ENCODE results near the gene COQ8A. TPM values are rescaled to one million over a fixed set of nuclear protein-coding genes. Genes with fewer than 3 reads are reported as not detected.

COQ8A gene
- total RNA-seq, 1 donor from 2014 or later: 29.7 TPM

DNA sequence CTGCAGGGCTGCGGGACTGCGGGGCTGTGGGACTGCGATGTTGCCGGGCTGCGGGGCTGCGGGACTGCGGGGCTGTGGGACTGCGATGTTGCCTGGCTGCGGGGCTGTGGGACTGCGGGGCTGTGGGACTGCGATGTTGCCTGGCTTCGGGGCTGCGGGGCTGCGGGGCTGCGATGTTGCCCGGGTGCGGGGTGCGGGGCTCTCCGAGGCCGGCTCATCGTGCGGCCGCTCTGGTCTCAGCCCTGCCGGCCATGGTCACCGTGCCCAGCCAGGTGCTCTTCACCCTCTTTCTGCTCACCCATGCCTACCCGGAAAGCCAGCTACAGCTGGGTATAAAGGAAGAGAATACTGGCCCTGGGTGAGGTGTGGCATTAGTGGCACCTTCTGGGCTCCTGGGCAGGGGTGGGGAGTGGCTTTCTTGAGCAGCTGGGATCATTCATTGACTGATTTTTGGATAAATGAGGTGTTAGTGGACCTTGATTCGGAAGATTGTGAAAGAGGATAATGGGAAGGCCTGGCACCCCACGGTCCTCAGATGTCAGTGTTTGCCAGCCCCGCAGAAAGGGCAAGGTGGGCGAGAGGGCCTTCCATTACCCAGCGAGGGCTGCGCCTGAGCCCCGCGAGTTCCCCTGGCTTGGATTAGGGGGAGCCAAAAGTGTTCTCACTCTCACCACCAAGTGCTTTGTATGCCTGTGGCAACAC lies 36.3 kb downstream of the COQ8A start:
- peak; percentile 48 for DNase-seq (ENCODE audit: extremely low spot score, unreplicated experiment)
- Mint-ChIP-seq H3K4me3 (no peak overlapping the region), H3K27ac (no peak overlapping the region), H3K9me3 (peaks cover 7% of the 10 kb centered on the region), H3K4me1 (ENCODE audit: unreplicated experiment) (peaks cover 17% of the 10 kb centered on the region), H3K36me3 (peaks cover 7% of the 10 kb centered on the region), H3K27me3 (no peaks in the 10 kb centered on the region)
- TF ChIP-seq, protein P1, sequence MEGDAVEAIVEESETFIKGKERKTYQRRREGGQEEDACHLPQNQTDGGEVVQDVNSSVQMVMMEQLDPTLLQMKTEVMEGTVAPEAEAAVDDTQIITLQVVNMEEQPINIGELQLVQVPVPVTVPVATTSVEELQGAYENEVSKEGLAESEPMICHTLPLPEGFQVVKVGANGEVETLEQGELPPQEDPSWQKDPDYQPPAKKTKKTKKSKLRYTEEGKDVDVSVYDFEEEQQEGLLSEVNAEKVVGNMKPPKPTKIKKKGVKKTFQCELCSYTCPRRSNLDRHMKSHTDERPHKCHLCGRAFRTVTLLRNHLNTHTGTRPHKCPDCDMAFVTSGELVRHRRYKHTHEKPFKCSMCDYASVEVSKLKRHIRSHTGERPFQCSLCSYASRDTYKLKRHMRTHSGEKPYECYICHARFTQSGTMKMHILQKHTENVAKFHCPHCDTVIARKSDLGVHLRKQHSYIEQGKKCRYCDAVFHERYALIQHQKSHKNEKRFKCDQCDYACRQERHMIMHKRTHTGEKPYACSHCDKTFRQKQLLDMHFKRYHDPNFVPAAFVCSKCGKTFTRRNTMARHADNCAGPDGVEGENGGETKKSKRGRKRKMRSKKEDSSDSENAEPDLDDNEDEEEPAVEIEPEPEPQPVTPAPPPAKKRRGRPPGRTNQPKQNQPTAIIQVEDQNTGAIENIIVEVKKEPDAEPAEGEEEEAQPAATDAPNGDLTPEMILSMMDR (conservative IDR thresholded peaks at IDR 0.05): no peak

DNA sequence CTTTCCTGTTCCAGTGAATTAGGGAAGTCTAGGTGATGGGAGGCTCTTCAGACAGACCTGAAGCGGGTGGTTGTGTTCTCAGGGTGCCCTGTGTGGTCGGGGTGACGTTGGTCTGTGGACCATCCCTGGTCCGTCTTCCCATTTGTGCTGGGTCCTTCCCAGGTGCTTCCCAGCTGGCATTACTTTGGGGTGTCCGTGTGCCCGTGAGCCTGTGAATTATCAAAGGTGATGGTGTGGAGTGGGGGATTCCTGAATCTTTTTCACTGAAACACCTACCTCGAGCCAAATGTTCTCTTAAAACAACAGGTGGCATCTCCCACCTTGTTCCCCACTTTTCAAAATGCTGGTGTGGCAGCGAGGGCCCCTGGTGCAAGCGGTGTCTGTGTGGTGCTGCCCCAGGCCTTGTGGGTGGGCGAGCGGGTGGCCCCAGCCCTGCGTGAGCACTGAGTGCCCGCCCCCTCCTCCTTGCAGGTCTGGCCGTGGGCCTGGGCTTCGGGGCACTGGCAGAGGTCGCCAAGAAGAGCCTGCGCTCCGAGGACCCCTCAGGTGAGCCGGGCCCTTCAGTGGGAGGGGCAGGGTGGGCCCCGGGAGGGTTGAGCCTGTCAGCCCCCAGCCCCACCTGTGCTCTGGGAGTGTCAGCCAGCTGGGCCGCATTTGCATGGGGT lies 37.0 kb downstream of the COQ8A start:
- peak; percentile 60 for DNase-seq (ENCODE audit: extremely low spot score, unreplicated experiment)
- Mint-ChIP-seq H3K36me3 (no peaks in the 10 kb centered on the region), H3K4me3 (no peak overlapping the region), H3K27ac (no peak overlapping the region), H3K27me3 (no peaks in the 10 kb centered on the region), H3K9me3 (peaks cover 1% of the 10 kb centered on the region), H3K4me1 (ENCODE audit: unreplicated experiment) (peaks cover 17% of the 10 kb centered on the region)
- TF ChIP-seq, protein P1 (conservative IDR thresholded peaks at IDR 0.05): no peak

DNA sequence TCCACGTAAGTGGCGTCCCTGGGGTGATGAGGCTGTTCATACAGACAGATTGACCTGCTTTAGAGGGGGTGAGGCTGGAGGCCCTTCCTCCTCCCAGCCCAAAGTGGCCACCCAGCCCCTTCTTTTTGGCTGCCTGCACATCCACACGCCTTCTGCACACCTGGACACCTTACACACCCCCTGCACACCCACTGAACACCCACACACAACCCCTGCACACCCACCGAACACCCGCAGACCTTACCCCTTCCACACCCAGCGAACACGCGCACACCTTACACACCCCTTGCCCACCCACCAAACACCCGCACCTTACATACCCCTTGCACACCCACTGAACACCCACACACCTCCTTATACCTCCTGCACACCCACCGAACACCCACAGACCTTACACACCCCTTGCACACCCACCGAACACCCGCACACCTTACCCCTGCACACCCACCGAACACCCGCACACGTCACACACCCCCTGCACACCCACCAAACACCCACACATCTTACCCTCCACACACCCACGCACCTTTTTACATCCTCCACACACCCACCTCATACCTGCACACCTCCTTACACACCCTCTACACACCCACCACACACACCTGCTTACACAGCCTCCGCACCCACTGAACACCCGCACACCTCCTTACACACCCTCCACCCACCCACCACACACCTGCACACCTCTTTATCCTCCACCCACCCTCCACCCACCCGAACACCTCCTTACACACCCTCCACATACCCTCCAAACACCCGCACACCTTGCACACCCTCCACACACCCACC lies 37.7 kb downstream of the COQ8A start:
- H3K9me3 Mint-ChIP-seq: no peaks in the 10 kb centered on the region
- H3K36me3 Mint-ChIP-seq: no peaks in the 10 kb centered on the region
- no peaks in the 10 kb centered on the region for H3K27me3 Mint-ChIP-seq
- peaks cover 17% of the 10 kb centered on the region for H3K4me1 Mint-ChIP-seq (ENCODE audit: unreplicated experiment)
- no peak overlapping the region for H3K4me3 Mint-ChIP-seq
- TF ChIP-seq, protein P1 (conservative IDR thresholded peaks at IDR 0.05): no peak
- DNase-seq (ENCODE audit: extremely low spot score, unreplicated experiment): no peak
- no peak overlapping the region for H3K27ac Mint-ChIP-seq

DNA sequence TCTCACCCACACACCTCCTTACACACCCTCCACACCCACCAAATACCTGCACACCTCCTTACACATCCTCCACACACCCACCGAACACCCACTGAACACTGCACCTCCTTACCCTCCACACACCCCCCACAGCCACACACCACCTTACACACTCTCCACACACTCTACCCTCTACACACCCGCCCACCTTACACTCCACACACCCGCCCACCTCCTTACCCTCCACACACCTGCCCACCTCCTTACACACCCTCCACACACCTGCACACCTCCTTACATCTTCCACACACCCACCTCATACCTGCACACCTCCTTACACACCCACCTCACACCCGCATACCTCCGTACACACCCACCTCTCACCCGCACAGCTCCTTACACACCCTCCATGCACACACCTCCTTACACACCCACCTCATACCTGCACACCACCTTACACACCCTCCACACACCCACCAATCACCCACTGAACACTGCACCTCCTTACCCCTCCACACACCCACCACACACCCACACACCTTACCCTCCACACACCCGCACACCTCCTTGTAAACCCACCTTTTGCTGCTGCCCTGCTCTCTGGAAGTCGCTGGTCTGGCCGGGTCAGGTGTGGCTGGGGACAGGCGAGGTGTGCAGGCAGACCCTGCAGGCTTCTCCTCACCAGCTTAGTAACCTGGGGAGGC lies 38.5 kb downstream of the COQ8A start:
- Mint-ChIP-seq H3K27ac (no peak overlapping the region), H3K27me3 (no peaks in the 10 kb centered on the region), H3K4me1 (ENCODE audit: unreplicated experiment) (peaks cover 16% of the 10 kb centered on the region), H3K36me3 (no peaks in the 10 kb centered on the region), H3K9me3 (no peaks in the 10 kb centered on the region), H3K4me3 (no peak overlapping the region)
- DNase-seq (ENCODE audit: extremely low spot score, unreplicated experiment): peak; percentile 37
- TF ChIP-seq, protein P1 (conservative IDR thresholded peaks at IDR 0.05): no peak

DNA sequence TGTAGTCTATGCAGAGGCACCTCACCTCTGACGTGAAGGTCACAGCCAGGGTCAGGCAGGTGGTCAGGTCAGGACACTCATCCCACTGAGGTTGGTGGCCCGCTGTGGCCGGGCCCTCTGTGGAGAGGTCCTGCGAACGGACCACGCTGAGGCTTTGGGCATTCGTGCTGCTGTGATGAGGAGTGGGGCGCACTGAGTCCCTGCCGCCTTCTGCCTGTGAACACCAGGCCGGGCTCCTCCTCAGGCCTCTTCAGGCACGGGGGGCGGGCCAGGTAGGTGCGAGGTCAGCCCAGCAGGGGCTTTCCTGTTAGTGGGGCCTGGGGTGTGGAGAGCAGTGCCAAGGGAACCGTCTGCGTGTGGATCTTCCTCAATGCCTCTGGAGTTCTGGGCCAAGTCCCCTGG lies 39.0 kb downstream of the COQ8A start:
- H3K36me3 Mint-ChIP-seq: no peaks in the 10 kb centered on the region
- peak; percentile 65 for DNase-seq (ENCODE audit: extremely low spot score, unreplicated experiment)
- TF ChIP-seq, protein P1 (conservative IDR thresholded peaks at IDR 0.05): no peak
- no peak overlapping the region for H3K27ac Mint-ChIP-seq
- H3K4me1 Mint-ChIP-seq (ENCODE audit: unreplicated experiment): peaks cover 11% of the 10 kb centered on the region
- no peak overlapping the region for H3K4me3 Mint-ChIP-seq
- H3K27me3 Mint-ChIP-seq: no peaks in the 10 kb centered on the region
- no peaks in the 10 kb centered on the region for H3K9me3 Mint-ChIP-seq
